PC-9 (cell line): Measurements from ENCODE around the gene GIGYF2.

Experiments used
- EZH2 ChIP-seq: fragments of 200-600 bp; sonication (generic); IDR thresholded peaks from 2 replicates; pipeline ENCODE4 v1.8.0; 2017; ENCODE audit warnings: antibody characterized with exemption, low read depth
- TF ChIP-seq, protein P1 (sequence below): fragments of 200-600 bp; sonication (generic); conservative IDR thresholded peaks from 2 replicates; pipeline ENCODE4 v1.6.1; 2017; ENCODE audit warnings: mixed run types, antibody characterized with exemption, mild to moderate bottlenecking, moderate library complexity

DNA sequence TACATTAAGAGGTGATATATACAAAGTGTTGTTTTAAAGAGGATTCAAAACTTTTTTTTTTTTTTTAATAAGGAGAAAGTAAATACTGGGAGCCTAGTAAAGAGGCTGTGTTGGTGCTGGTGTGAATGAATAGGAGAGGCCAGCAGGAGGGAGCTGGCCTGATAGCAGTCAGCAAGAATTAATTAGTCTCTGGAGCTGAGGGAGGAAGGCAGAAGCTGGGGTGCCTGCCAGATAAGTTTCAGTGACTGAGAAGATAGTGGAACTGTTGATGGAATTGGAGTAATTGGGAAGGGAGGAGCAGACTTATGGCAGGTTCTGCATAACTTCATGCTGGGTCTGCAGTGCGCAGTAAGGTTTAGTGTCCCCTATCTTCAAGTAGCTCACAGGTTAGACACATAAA, 136.7 kb downstream of the GIGYF2 start:
- TF ChIP-seq, protein P1, sequence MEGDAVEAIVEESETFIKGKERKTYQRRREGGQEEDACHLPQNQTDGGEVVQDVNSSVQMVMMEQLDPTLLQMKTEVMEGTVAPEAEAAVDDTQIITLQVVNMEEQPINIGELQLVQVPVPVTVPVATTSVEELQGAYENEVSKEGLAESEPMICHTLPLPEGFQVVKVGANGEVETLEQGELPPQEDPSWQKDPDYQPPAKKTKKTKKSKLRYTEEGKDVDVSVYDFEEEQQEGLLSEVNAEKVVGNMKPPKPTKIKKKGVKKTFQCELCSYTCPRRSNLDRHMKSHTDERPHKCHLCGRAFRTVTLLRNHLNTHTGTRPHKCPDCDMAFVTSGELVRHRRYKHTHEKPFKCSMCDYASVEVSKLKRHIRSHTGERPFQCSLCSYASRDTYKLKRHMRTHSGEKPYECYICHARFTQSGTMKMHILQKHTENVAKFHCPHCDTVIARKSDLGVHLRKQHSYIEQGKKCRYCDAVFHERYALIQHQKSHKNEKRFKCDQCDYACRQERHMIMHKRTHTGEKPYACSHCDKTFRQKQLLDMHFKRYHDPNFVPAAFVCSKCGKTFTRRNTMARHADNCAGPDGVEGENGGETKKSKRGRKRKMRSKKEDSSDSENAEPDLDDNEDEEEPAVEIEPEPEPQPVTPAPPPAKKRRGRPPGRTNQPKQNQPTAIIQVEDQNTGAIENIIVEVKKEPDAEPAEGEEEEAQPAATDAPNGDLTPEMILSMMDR, result no peak
- TF ChIP-seq EZH2, result no peak
